ENCODE results near the gene STRBP. TPM values are rescaled to one million over a fixed set of nuclear protein-coding genes. Genes with fewer than 3 reads are reported as not detected.

The STRBP gene
- total RNA-seq, 1 experiment from 2014 or later: 96.3 TPM

DNA sequence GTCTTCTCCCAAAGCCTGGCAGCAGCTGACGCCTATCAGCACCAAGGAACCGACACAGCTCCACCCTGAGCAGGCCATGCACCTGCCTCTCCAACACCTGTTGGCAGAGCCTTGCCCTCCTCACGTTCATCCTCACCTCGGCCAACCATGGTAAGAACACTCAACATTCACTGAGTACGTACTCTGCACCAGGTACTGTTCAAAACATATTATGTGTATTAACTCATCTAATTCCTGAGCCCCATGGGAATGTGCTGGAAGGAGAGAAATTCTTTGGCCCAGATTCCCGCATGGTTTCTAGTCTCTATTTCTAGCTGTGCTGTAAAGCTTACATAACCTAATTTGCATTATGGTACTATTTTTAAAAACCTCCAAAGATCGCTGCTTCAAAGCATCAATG, 148.8 kb downstream of the STRBP start:
- ChIA-PET POLR2A (no interaction called here), CTCF (interaction anchor here (1.2 kb wide), 1 partner anchor 106 kb away, joined by 4 read pairs; no protein-coding TSS in a partner anchor)
- no peak for TF ChIP-seq TEAD4 (CRISPR knock-in tag; IDR thresholded peaks at IDR 0.05)
- no peak for TF ChIP-seq TEAD1 (CRISPR knock-in tag; IDR thresholded peaks at IDR 0.05)
- ATAC-seq (peak; percentile 14; the same call in 1 of the 2 replicates), DNase-seq (ENCODE audit: low spot score) (no peak)
- no peaks in the 10 kb centered on the region for H3K9me3 Mint-ChIP-seq
- peaks cover 14% of the 10 kb centered on the region for H3K36me3 Mint-ChIP-seq
- H3K4me1 Mint-ChIP-seq: peaks cover 29% of the 10 kb centered on the region
- no peaks in the 10 kb centered on the region for H3K27me3 Mint-ChIP-seq (ENCODE audit: low read depth)
- H3K27ac Mint-ChIP-seq: 0 out of 2 replicates have a peak overlapping the region, but pooled peaks have one; percentile 27
- no peak overlapping the region for H3K4me3 Mint-ChIP-seq

DNA sequence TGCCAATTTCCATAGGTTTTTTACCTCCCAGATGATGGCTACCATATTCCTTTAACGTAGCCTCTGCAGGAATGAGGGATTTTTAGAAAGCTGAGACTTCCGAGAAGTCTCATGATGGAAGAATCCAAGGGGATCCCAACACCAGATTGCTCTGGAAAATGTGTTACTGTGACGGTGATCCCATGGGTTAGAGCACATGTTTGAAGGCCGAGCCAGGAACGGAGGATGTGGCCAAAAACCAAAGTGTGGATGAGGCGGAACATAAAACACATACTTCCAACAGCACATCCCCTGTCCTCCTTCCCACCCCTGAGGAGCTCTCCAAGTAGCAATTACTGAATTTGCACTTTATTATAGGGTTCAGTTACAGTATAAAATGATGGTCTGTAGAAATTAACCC, 152.3 kb downstream of the STRBP start:
- H3K9me3 Mint-ChIP-seq: no peaks in the 10 kb centered on the region
- peaks cover 31% of the 10 kb centered on the region for H3K4me1 Mint-ChIP-seq
- CTCF ChIA-PET: interaction anchor here (1.0 kb wide), 1 partner anchor 234 kb away, joined by 6 read pairs; no protein-coding TSS in a partner anchor
- H3K36me3 Mint-ChIP-seq: peaks cover 14% of the 10 kb centered on the region
- no peak for ATAC-seq
- TF ChIP-seq, protein P1, sequence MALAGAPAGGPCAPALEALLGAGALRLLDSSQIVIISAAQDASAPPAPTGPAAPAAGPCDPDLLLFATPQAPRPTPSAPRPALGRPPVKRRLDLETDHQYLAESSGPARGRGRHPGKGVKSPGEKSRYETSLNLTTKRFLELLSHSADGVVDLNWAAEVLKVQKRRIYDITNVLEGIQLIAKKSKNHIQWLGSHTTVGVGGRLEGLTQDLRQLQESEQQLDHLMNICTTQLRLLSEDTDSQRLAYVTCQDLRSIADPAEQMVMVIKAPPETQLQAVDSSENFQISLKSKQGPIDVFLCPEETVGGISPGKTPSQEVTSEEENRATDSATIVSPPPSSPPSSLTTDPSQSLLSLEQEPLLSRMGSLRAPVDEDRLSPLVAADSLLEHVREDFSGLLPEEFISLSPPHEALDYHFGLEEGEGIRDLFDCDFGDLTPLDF (CRISPR knock-in tag; IDR thresholded peaks at IDR 0.05): no peak
- TF ChIP-seq ZNF671 (CRISPR knock-in tag; IDR thresholded peaks at IDR 0.05) (no peak), NR1H2 (CRISPR knock-in tag; IDR thresholded peaks at IDR 0.05) (no peak), GTF2I (CRISPR knock-in tag; conservative IDR thresholded peaks at IDR 0.05) (no peak), GABPB1 (CRISPR knock-in tag; IDR thresholded peaks at IDR 0.05) (no peak), ZNF219 (CRISPR knock-in tag; IDR thresholded peaks at IDR 0.05; ENCODE audit: borderline replicate concordance) (no peak), FOXJ3 (CRISPR knock-in tag; IDR thresholded peaks at IDR 0.05; ENCODE audit: borderline replicate concordance) (no peak)
- TF ChIP-seq, protein P2, sequence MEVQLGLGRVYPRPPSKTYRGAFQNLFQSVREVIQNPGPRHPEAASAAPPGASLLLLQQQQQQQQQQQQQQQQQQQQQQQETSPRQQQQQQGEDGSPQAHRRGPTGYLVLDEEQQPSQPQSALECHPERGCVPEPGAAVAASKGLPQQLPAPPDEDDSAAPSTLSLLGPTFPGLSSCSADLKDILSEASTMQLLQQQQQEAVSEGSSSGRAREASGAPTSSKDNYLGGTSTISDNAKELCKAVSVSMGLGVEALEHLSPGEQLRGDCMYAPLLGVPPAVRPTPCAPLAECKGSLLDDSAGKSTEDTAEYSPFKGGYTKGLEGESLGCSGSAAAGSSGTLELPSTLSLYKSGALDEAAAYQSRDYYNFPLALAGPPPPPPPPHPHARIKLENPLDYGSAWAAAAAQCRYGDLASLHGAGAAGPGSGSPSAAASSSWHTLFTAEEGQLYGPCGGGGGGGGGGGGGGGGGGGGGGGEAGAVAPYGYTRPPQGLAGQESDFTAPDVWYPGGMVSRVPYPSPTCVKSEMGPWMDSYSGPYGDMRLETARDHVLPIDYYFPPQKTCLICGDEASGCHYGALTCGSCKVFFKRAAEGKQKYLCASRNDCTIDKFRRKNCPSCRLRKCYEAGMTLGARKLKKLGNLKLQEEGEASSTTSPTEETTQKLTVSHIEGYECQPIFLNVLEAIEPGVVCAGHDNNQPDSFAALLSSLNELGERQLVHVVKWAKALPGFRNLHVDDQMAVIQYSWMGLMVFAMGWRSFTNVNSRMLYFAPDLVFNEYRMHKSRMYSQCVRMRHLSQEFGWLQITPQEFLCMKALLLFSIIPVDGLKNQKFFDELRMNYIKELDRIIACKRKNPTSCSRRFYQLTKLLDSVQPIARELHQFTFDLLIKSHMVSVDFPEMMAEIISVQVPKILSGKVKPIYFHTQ (CRISPR knock-in tag; IDR thresholded peaks at IDR 0.05): no peak
- TF ChIP-seq, protein P3, sequence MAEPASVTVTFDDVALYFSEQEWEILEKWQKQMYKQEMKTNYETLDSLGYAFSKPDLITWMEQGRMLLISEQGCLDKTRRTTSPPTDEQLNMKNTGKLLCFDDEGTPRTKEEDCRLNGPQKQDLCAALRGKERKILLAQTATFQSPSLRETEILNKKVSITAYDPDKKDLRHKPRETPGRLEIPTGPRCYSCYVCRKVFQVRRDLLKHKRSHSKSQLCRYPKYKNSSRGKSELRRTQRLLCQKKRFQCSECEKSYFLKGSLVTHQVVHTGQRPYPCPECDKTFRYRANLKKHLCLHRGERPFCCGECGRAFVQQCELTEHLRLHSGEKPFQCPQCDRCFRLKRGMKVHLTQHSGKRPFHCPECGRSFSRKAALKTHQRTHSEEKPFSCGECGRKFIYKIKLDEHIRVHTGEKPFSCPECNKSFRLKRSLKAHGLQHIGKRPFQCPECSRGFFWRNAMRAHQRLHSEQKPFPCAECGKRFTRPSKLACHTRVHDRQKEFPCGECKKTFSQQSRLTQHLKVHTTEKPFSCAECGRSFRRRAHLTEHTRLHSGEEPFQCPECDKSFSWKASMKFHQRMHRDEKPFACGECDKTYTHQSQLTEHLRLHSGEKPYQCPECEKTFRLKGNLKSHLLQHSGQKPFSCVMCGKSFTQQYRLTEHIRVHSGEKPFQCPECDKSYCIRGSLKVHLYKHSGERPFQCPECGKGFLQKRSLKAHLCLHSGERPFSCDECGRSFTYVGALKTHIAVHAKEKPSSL (CRISPR knock-in tag; conservative IDR thresholded peaks at IDR 0.05): no peak
- TF ChIP-seq, protein P4, sequence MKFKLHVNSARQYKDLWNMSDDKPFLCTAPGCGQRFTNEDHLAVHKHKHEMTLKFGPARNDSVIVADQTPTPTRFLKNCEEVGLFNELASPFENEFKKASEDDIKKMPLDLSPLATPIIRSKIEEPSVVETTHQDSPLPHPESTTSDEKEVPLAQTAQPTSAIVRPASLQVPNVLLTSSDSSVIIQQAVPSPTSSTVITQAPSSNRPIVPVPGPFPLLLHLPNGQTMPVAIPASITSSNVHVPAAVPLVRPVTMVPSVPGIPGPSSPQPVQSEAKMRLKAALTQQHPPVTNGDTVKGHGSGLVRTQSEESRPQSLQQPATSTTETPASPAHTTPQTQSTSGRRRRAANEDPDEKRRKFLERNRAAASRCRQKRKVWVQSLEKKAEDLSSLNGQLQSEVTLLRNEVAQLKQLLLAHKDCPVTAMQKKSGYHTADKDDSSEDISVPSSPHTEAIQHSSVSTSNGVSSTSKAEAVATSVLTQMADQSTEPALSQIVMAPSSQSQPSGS (CRISPR knock-in tag; IDR thresholded peaks at IDR 0.05; ENCODE audit: borderline replicate concordance, low read depth): no peak
- TF ChIP-seq, protein P5, sequence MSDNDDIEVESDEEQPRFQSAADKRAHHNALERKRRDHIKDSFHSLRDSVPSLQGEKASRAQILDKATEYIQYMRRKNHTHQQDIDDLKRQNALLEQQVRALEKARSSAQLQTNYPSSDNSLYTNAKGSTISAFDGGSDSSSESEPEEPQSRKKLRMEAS (CRISPR knock-in tag; IDR thresholded peaks at IDR 0.05): no peak
- TF ChIP-seq, protein P6, sequence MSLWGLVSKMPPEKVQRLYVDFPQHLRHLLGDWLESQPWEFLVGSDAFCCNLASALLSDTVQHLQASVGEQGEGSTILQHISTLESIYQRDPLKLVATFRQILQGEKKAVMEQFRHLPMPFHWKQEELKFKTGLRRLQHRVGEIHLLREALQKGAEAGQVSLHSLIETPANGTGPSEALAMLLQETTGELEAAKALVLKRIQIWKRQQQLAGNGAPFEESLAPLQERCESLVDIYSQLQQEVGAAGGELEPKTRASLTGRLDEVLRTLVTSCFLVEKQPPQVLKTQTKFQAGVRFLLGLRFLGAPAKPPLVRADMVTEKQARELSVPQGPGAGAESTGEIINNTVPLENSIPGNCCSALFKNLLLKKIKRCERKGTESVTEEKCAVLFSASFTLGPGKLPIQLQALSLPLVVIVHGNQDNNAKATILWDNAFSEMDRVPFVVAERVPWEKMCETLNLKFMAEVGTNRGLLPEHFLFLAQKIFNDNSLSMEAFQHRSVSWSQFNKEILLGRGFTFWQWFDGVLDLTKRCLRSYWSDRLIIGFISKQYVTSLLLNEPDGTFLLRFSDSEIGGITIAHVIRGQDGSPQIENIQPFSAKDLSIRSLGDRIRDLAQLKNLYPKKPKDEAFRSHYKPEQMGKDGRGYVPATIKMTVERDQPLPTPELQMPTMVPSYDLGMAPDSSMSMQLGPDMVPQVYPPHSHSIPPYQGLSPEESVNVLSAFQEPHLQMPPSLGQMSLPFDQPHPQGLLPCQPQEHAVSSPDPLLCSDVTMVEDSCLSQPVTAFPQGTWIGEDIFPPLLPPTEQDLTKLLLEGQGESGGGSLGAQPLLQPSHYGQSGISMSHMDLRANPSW (CRISPR knock-in tag; conservative IDR thresholded peaks at IDR 0.05; ENCODE audit: low read depth): no peak
- H3K27ac Mint-ChIP-seq: no peak overlapping the region
- no peak for DNase-seq (ENCODE audit: low spot score)
- H3K27me3 Mint-ChIP-seq (ENCODE audit: low read depth): no peaks in the 10 kb centered on the region
- POLR2A ChIA-PET: no interaction called here
- H3K4me3 Mint-ChIP-seq: no peak overlapping the region
